IMR-90 (cell line): Measurements from ENCODE around the gene DCN. TPM values are rescaled to one million over a fixed set of nuclear protein-coding genes. Genes with fewer than 3 reads are reported as not detected.

Experiments
- ATAC-seq: fragments of 200-7000 bp; cut with Tn5 transposase; 2 replicates; pipeline ENCODE4 v1.9.1; 2020; ENCODE audit warnings: low read depth, mild to moderate bottlenecking, moderate library complexity
- BruUV-seq: library from RNA; stranded (reverse); fragments of 400-500 nt; replicated peaks from 2 replicates; lab custom pipeline; 2021; lab: Mats Ljungman, UMichigan
- CTCF ChIA-PET: fragments of 300-600 bp; formaldehyde crosslinking; extraction: SDS; loops from one replicate; lab custom pipeline; 2021; ENCODE audit warnings: antibody characterized with exemption; lab: Yijun Ruan, JAX
- POLR2A ChIA-PET: fragments of 300-600 bp; sonication (Branson Sonifier 250); formaldehyde crosslinking; loops from one replicate; lab custom pipeline; 2022; ENCODE audit warnings: antibody characterized with exemption; ENCODE audit not compliant: unreplicated experiment; lab: Charles Lee
- DNase-seq: peaks from one replicate; pipeline ENCODE4 v3.0.0; 2013
- H2AFZ ChIP-seq: replicated peaks from 2 replicates; pipeline ENCODE3; 2013; ENCODE audit warnings: low read length, mild to moderate bottlenecking; ENCODE audit not compliant: poor library complexity
- H2AK5ac ChIP-seq: 2 replicates; pipeline ENCODE4 v1.6.1; 2013; ENCODE audit warnings: low read depth, low read length, inconsistent platforms
- H2AK9ac ChIP-seq: replicated peaks from 2 replicates; pipeline ENCODE3; 2013; ENCODE audit warnings: mild to moderate bottlenecking, low read depth, low read length, moderate library complexity; ENCODE audit not compliant: poor library complexity
- H2BK120ac ChIP-seq: 2 replicates; pipeline ENCODE4 v1.6.1; 2013; ENCODE audit warnings: low read depth, low read length, inconsistent platforms
- H2BK15ac ChIP-seq: 3 replicates; pipeline ENCODE4 v1.6.1; 2013; ENCODE audit warnings: low read depth, low read length, inconsistent platforms
- H2BK20ac ChIP-seq: 2 replicates; pipeline ENCODE4 v1.6.1; 2013; ENCODE audit warnings: low read depth, mild to moderate bottlenecking, inconsistent platforms, low read length, moderate library complexity
- H2BK5ac ChIP-seq: 2 replicates; pipeline ENCODE4 v1.6.1; 2013; ENCODE audit warnings: mild to moderate bottlenecking, low read depth, low read length, inconsistent platforms; ENCODE audit not compliant: poor library complexity, severe bottlenecking
- H3K14ac ChIP-seq: replicated peaks from 2 replicates; pipeline ENCODE4 v1.6.1; 2013; ENCODE audit warnings: low read depth, low read length, inconsistent platforms
- H3K18ac ChIP-seq: 2 replicates; pipeline ENCODE4 v1.6.1; 2013; ENCODE audit warnings: low read depth, low read length, control low read depth
- H3K23ac ChIP-seq: 2 replicates; pipeline ENCODE4 v1.6.1; 2013; ENCODE audit warnings: low read depth, low read length, inconsistent platforms
- H3K27ac ChIP-seq: 2 replicates; pipeline ENCODE4 v1.5.1; 2013; ENCODE audit warnings: mild to moderate bottlenecking, control low read depth, low read length; ENCODE audit not compliant: insufficient read depth
- H3K27me3 ChIP-seq: 2 replicates; pipeline ENCODE4 v1.6.1; 2013; ENCODE audit warnings: low read length; ENCODE audit not compliant: control insufficient read depth, insufficient read depth
- H3K36me3 ChIP-seq: 2 replicates; pipeline ENCODE4 v1.6.1; 2013; ENCODE audit warnings: low read length, mixed read lengths; ENCODE audit not compliant: control insufficient read depth, insufficient read depth
- H3K4ac ChIP-seq: 2 replicates; pipeline ENCODE4 v1.6.1; 2013; ENCODE audit warnings: low read depth, low read length, inconsistent platforms
- H3K4me1 ChIP-seq: 2 replicates; pipeline ENCODE4 v1.6.1; 2013; ENCODE audit warnings: low read length, mixed read lengths; ENCODE audit not compliant: control insufficient read depth, insufficient read depth
- H3K4me2 ChIP-seq: 2 replicates; pipeline ENCODE4 v1.6.1; 2013; ENCODE audit warnings: low read depth, mild to moderate bottlenecking, control low read depth, low read length, moderate library complexity
- H3K4me3 ChIP-seq: 2 replicates; pipeline ENCODE4 v1.5.1; 2013; ENCODE audit warnings: low read depth, mild to moderate bottlenecking, control low read depth, low read length, moderate library complexity; ENCODE audit not compliant: insufficient read depth
- H3K56ac ChIP-seq: 2 replicates; pipeline ENCODE4 v1.6.1; 2013; ENCODE audit warnings: low read length, inconsistent platforms; ENCODE audit not compliant: insufficient read depth; ENCODE audit errors: extremely low read depth
- H3K79me1 ChIP-seq, 2 experiments: 2 replicates each; pipeline ENCODE4 v1.6.1; 2013; ENCODE audit warnings: low read length in 2 of 2, inconsistent platforms in 1 of 2, low read depth in 1 of 2
- H3K9ac ChIP-seq: 2 replicates; pipeline ENCODE4 v1.6.1; 2013; ENCODE audit warnings: low read depth, low read length, control low read depth
- H3K9me1 ChIP-seq: 2 replicates; pipeline ENCODE4 v1.6.1; 2013; ENCODE audit warnings: low read length, inconsistent platforms; ENCODE audit not compliant: insufficient read depth
- H3K9me3 ChIP-seq: 2 replicates; pipeline ENCODE4 v1.6.1; 2013; ENCODE audit warnings: low read length; ENCODE audit not compliant: control insufficient read depth, insufficient read depth
- H4K20me1 ChIP-seq: 2 replicates; pipeline ENCODE4 v1.6.1; 2013; ENCODE audit warnings: low read length, inconsistent platforms; ENCODE audit not compliant: insufficient read depth
- H4K5ac ChIP-seq: 2 replicates; pipeline ENCODE4 v1.6.1; 2013; ENCODE audit warnings: mild to moderate bottlenecking, low read depth, low read length, control low read depth
- H4K8ac ChIP-seq, 2 experiments: 2 replicates each; pipeline ENCODE4 v1.6.1; 2013; ENCODE audit warnings: low read depth in 2 of 2, low read length in 2 of 2, control low read depth in 1 of 2, inconsistent platforms in 1 of 2
- H4K91ac ChIP-seq: 2 replicates; pipeline ENCODE4 v1.6.1; 2013; ENCODE audit warnings: low read depth, low read length, inconsistent platforms; ENCODE audit not compliant: insufficient read depth
- BHLHE40 ChIP-seq: fragments of 150-350 bp; IDR thresholded peaks from 2 replicates; pipeline ENCODE4 v1.6.1; 2016; ENCODE audit warnings: mild to moderate bottlenecking, low read depth, low read length
- CEBPB ChIP-seq: IDR thresholded peaks from 2 replicates; pipeline ENCODE4 v1.6.1; 2012; ENCODE audit warnings: low read depth, low read length, improper control_type of control experiment
- FOS ChIP-seq: fragments of 150-350 bp; IDR thresholded peaks from 2 replicates; pipeline ENCODE4 v1.6.1; 2016; ENCODE audit warnings: low read depth, low read length
- MAFK ChIP-seq: IDR thresholded peaks from 2 replicates; pipeline ENCODE4 v1.6.1; 2012; ENCODE audit warnings: low read depth, low read length, improper control_type of control experiment
- MAZ ChIP-seq: IDR thresholded peaks from 2 replicates; pipeline ENCODE4 v1.6.1; 2012; ENCODE audit warnings: low read depth, mild to moderate bottlenecking, low read length, improper control_type of control experiment, moderate library complexity, borderline replicate concordance
- MXI1 ChIP-seq: IDR thresholded peaks from 2 replicates; pipeline ENCODE4 v1.6.1; 2012; ENCODE audit warnings: low read depth, mild to moderate bottlenecking, low read length, moderate library complexity, borderline replicate concordance
- NFE2L2 ChIP-seq: fragments of 150-350 bp; IDR thresholded peaks from 2 replicates; pipeline ENCODE4 v1.6.1; 2016; ENCODE audit warnings: low read depth, mild to moderate bottlenecking, low read length
- POLR2A ChIP-seq: IDR thresholded peaks from 2 replicates; pipeline ENCODE4 v1.6.1; 2012; ENCODE audit warnings: mild to moderate bottlenecking, low read depth, low read length
- RAD21 ChIP-seq: IDR thresholded peaks from 2 replicates; pipeline ENCODE4 v1.6.1; 2012; ENCODE audit warnings: low read length, improper control_type of control experiment
- RCOR1 ChIP-seq: IDR thresholded peaks from 2 replicates; pipeline ENCODE4 v1.6.1; 2012; ENCODE audit warnings: mild to moderate bottlenecking, low read length, improper control_type of control experiment; ENCODE audit not compliant: insufficient replicate concordance
- RFX5 ChIP-seq: IDR thresholded peaks from 2 replicates; pipeline ENCODE4 v1.8.0; 2012; ENCODE audit warnings: low read depth, mild to moderate bottlenecking, low read length, moderate library complexity
- SMC3 ChIP-seq: fragments of 150-350 bp; IDR thresholded peaks from 2 replicates; pipeline ENCODE4 v1.6.1; 2016; ENCODE audit warnings: low read depth, mild to moderate bottlenecking, antibody characterized with exemption, low read length, moderate library complexity
- USF2 ChIP-seq: fragments of 150-350 bp; IDR thresholded peaks from 2 replicates; pipeline ENCODE4 v1.6.1; 2017; ENCODE audit warnings: mild to moderate bottlenecking, antibody characterized with exemption, low read length, low read depth
- WGBS, 2 experiments: methylation state at CpG; one replicate each; pipeline versions ENCODE4 v1.1.5 to v1.1.7; 2013; ENCODE audit warnings: missing lambda C conversion rate in 2 of 2; ENCODE audit not compliant: insufficient read length in 1 of 2; ENCODE audit errors: extremely low coverage in 2 of 2; 5-methylcytosine and 5-hydroxymethylcytosine counted together
- dilution Hi-C: fragments of 300-500 bp; cut with HindIII; formaldehyde crosslinking; loops from one replicate; pipeline ENCODE4 v1.14.3; 2018; ENCODE audit warnings: low sequenced_read_pairs; ENCODE audit not compliant: unreplicated experiment
- in situ Hi-C: fragments of 300-500 bp; cut with MboI; formaldehyde crosslinking; loops from 3 replicates; pipeline ENCODE4 v1.14.3; 2019; ENCODE audit warnings: low sequenced_read_pairs, inconsistent platforms, mixed read lengths
- intact Hi-C: fragments of 100-400 bp; cut with micrococcal nuclease; formaldehyde crosslinking; loops from 2 replicates; pipeline ENCODE4 v1.10.0; 2022
- polyA plus RNA-seq, 3 experiments: library from polyadenylated mRNA; depleted of rRNA; stranded (reverse); fragments of >200 nt; gene quantifications; 2 replicates each; pipeline ENCODE4 v1.2.3, GENCODE V29; 2012; ENCODE audit warnings: low replicate concordance in 1 of 3
- total RNA-seq: library from RNA; depleted of rRNA; stranded (reverse); fragments of >200 nt; gene quantifications from 2 replicates; pipeline ENCODE4 v1.2.3, GENCODE V29; 2012
- TF ChIP-seq, protein P1 (sequence below): conservative IDR thresholded peaks from 2 replicates; pipeline ENCODE4 v1.5.1; 2012; ENCODE audit warnings: mild to moderate bottlenecking, low read depth, low read length, improper control_type of control experiment

The DCN gene
- total and polyA plus RNA-seq, 2 of the 4 experiments (the other 2 are of a cell fraction) = 241 to 965 TPM

DNA sequence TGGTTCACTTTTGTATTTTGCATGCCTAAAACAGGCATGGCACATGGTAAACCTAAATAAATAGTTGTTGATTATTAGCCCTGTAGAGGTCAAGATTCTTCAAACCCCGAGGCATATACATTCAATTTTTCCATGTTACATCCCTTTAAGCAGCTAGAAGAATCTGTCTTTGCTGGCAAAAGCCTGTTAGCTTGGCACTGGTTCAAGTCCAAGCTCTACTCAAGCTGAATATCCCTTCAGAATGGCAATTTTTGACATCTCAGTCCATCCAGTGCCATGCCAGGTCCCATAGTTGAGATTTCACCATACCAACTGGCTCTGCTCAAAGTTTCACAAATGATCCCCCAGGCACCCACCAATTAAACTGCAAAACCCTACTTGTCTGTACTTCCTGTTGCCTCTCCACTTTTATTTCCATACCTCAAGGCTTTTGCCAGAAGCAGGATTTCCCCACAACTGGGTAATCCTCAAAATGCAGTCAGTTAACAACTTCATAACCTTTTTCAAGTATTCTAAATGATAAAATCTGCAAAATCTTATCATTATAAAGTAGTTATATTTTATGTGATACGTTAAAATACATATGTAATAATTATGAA lies 9.0 kb upstream of the DCN start:
- H3K18ac ChIP-seq = peak overlapping the region; percentile 82
- 0 out of 2 replicates have a peak overlapping the region, but pooled peaks have one; percentile 18 for H3K14ac ChIP-seq

More for the DNA sequence above, 9.0 kb upstream of the DCN start:
- WGBS, 2 experiments = 0% methylated on average over 1 of the region's 2 CpGs; no CpG with 5 or more reads in 1 of the 2 experiments
- peaks cover 2% of the 10 kb centered on the region; the same call in 1 of the 2 replicates for H3K4me1 ChIP-seq
- no peak overlapping the region for H3K4me3 ChIP-seq
- H3K79me1 ChIP-seq = no peaks in the 10 kb centered on the region
- peak overlapping the region in 1 of 2 experiments; percentile 37; a peak in 2 of 4 replicates for H4K8ac ChIP-seq
- no peaks in the 10 kb centered on the region; the same call in 1 of the 2 replicates for H3K9me1 ChIP-seq
- in situ Hi-C loops (no loop called here), dilution Hi-C loops (no loop called here), intact Hi-C loops (no loop called here)
- no peak overlapping the region; the same call in 1 of the 2 replicates for H2AK5ac ChIP-seq
- H3K23ac ChIP-seq = no peak overlapping the region
- CTCF ChIA-PET = interaction anchor here (1.2 kb wide), 1 partner anchor 25 kb away, joined by 3 read pairs; no protein-coding TSS in a partner anchor
- H2BK5ac ChIP-seq = peak overlapping the region; percentile 7
- H3K27ac ChIP-seq = no peak overlapping the region; the same call in 1 of the 2 replicates
- no peak for ATAC-seq
- H4K20me1 ChIP-seq = no peaks in the 10 kb centered on the region
- H3K56ac ChIP-seq = no peak overlapping the region
- H2BK15ac ChIP-seq = peak overlapping the region; percentile 18; the same call in 1 of the 3 replicates
- DNase-seq = no peak
- no peaks in the 10 kb centered on the region for H3K36me3 ChIP-seq
- no peaks in the 10 kb centered on the region for H3K27me3 ChIP-seq
- peak overlapping the region; percentile 17 for H2AK9ac ChIP-seq
- peak overlapping the region; percentile 71 for H2BK120ac ChIP-seq
- peak overlapping the region; percentile 57 for H4K5ac ChIP-seq
- peak overlapping the region; percentile 48 for H2BK20ac ChIP-seq
- H3K9ac ChIP-seq = no peak overlapping the region
- peaks cover 4% of the 10 kb centered on the region; the same call in 1 of the 2 replicates for H3K9me3 ChIP-seq
- H3K4ac ChIP-seq = peak overlapping the region; percentile 30; the same call in 1 of the 2 replicates
- H3K4me2 ChIP-seq = no peak overlapping the region
- BruUV-seq = no TSS peak
- H2AFZ ChIP-seq = peak overlapping the region; percentile 49
- H4K91ac ChIP-seq = peak overlapping the region; percentile 0; the same call in 1 of the 2 replicates
- POLR2A ChIA-PET = no interaction called here
- TF ChIP-seq RFX5 (no peak), FOS (no peak), RCOR1 (no peak), BHLHE40 (no peak), MAZ (no peak), SMC3 (no peak), MAFK (no peak), NFE2L2 (no peak), USF2 (no peak), MXI1 (no peak), CEBPB (no peak), RAD21 (no peak), POLR2A (no peak)
- TF ChIP-seq, protein P1, sequence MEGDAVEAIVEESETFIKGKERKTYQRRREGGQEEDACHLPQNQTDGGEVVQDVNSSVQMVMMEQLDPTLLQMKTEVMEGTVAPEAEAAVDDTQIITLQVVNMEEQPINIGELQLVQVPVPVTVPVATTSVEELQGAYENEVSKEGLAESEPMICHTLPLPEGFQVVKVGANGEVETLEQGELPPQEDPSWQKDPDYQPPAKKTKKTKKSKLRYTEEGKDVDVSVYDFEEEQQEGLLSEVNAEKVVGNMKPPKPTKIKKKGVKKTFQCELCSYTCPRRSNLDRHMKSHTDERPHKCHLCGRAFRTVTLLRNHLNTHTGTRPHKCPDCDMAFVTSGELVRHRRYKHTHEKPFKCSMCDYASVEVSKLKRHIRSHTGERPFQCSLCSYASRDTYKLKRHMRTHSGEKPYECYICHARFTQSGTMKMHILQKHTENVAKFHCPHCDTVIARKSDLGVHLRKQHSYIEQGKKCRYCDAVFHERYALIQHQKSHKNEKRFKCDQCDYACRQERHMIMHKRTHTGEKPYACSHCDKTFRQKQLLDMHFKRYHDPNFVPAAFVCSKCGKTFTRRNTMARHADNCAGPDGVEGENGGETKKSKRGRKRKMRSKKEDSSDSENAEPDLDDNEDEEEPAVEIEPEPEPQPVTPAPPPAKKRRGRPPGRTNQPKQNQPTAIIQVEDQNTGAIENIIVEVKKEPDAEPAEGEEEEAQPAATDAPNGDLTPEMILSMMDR = no peak
